ENCODE data around the gene PEAK3. TPM values are rescaled to one million over a fixed set of nuclear protein-coding genes. Genes with fewer than 3 reads are reported as not detected.
A peak's percentile ranks its signal among the peaks of the same experiment; 100 is the strongest.

Gene PEAK3
- total and polyA plus RNA-seq, 9 of the 15 experiments (the other 6 are each of a cell fraction or from before 2014, with no cell fraction given), result 0.07 to 0.40 TPM; not detected in 7

DNA sequence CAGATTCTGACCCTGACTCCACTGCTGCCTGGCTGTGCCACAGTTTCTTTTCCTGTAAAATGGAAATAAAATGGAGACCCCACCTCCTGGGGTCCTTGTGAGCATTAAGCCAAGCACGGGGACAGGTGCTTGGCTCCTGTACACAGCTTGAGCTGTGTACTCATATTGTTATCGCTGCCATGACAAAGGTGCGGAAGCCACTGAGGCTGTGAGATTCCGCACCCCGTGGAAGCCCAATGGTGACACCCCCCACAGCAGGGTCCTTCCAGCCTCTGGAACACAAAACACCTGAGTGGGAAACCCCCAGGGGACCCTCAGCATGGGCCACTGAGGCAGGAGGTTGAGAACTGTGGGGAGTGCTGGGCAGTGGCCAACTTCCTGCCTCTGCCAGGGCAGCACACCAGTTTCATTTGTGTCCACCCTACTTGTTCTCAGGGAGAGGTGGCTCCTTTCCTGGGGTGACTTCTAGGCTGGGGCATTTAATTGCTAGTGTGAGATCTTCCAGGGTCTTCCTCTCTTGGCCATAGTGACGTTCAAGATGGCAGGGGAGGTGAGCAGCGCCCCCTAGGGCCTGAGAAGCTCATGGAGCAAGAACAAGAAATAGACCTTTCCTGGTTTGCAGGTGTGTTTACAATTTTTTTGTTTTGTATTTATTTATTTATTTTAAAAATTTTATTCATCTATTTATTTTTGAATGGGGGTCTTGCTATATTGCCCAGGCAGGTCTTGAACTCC lies 20.4 kb downstream of the PEAK3 start (continued):
- TF ChIP-seq CTCF (IDR thresholded peaks at IDR 0.05 in 2 of 3, conservative IDR thresholded peaks at IDR 0.05 in 1 of 3; ENCODE audit: insufficient read depth in 2 of 3, low read depth in 1 of 3, low read length in 3 of 3) (peak; percentile 64 to 79 (median 74)), NR4A1 (CRISPR knock-in tag; IDR thresholded peaks at IDR 0.05) (no peak), NR4A1 (tag; IDR thresholded peaks at IDR 0.05) (no peak), ZNF766 (CRISPR knock-in tag; conservative IDR thresholded peaks at IDR 0.05) (no peak), RBM14 (IDR thresholded peaks at IDR 0.05; ENCODE audit: borderline replicate concordance, insufficient read depth, low read depth, low read length) (no peak), SAP30 (IDR thresholded peaks at IDR 0.05; ENCODE audit: borderline replicate concordance, insufficient read depth, low read depth, low read length, poor library complexity, severe bottlenecking) (no peak), ZNF644 (tag; IDR thresholded peaks at IDR 0.05; ENCODE audit: low read depth) (no peak), HOXB6 (CRISPR knock-in tag; IDR thresholded peaks at IDR 0.05; ENCODE audit: borderline replicate concordance) (no peak), RAD21 (CRISPR knock-in tag; conservative IDR thresholded peaks at IDR 0.05 in 1 of 2, IDR thresholded peaks at IDR 0.05 in 1 of 2) (peak; percentile 18 to 42; a peak in 2 of 4 replicates), TBL1XR1 (IDR thresholded peaks at IDR 0.05; ENCODE audit: low read length in 2 of 2) (no peak), KLF16 (IDR thresholded peaks at IDR 0.05) (0 out of 2 replicates have a peak, but pooled peaks have one; percentile 7), DNMT1 (IDR thresholded peaks at IDR 0.05) (no peak), FOXJ3 (CRISPR knock-in tag; IDR thresholded peaks at IDR 0.05) (no peak), POLR2B (IDR thresholded peaks at IDR 0.05; ENCODE audit: low read depth, partially characterized antibody) (no peak), CHD1 (IDR thresholded peaks at IDR 0.05; ENCODE audit: low read length) (no peak), ZNF354B (CRISPR knock-in tag; IDR thresholded peaks at IDR 0.05) (no peak), ZNF592 (IDR thresholded peaks at IDR 0.05) (peak; percentile 70), NFIC (IDR thresholded peaks at IDR 0.05) (no peak), SREBF2 (CRISPR knock-in tag; IDR thresholded peaks at IDR 0.05) (no peak), ELF4 (CRISPR knock-in tag; IDR thresholded peaks at IDR 0.05) (no peak), MED1 (CRISPR knock-in tag; IDR thresholded peaks at IDR 0.05; ENCODE audit: borderline replicate concordance) (no peak), ZKSCAN8 (CRISPR knock-in tag; IDR thresholded peaks at IDR 0.05) (no peak), ZNF347 (CRISPR knock-in tag; IDR thresholded peaks at IDR 0.05; ENCODE audit: low read depth) (no peak), NR1H2 (CRISPR knock-in tag; IDR thresholded peaks at IDR 0.05) (no peak)
